ENCODE results near the gene NSDHL.

DNA sequence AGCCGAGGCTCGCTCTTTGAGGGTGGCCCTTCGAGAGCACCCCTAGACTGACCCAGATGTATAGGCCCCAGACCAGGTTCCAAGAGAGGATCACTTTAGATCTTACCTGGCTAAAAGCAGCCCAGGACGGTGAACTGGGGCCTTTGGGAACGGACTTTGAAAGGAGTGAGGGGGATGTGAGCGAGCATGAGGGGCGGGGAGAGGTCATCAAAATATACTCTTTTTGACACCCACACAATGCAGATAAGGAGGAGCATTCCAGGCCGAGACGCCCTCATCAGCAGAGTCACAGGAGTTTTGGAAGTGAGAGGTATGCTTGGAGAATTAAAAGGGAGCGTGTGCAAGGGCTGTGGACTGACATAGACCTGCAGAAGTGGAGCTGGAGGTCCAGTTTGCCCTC is 528 bp downstream of the NSDHL start:
- no peak for TF ChIP-seq POLR2AphosphoS5 (IDR thresholded peaks at IDR 0.05; ENCODE audit: borderline replicate concordance, low read depth, low read length)
- TF ChIP-seq EZH2 (IDR thresholded peaks at IDR 0.05): no peak

Measured in SK-N-MC (cell line).